NOMO-1 treated with DMSO at 0.1 percent for 48 hours (cell line): Measurements from ENCODE around the gene POLK.
"Not testable (repeated sequence)": the region's sequence is repeated elsewhere in the genome, so short reads cannot be mapped to it uniquely, and the experiment has no call there.

ENCODE experiments used
- DNase-seq: peaks from one replicate; lab custom pipeline; 2025; ENCODE audit not compliant: unreplicated experiment; lab: John Stamatoyannopoulos, UW

The POLK gene

GRCh38 chr5:75511435-75512382, at the start of gene POLK, which contains the start of gene CERT1:
Gene POLK (plus strand): TSS chr5:75511891.
Gene CERT1 (minus strand): TSS chr5:75511629. CDS start chr5:75511207, 422 bp downstream.
- peak; percentile 98 for DNase-seq

GRCh38 chr5:75463726-75464125, 48.0 kb upstream of the POLK start:
- DNase-seq = no peak

- no peak for DNase-seq
These were observed 46.2 kb upstream of the POLK start for GRCh38 chr5:75465480-75465879.

- no peak for DNase-seq
These were observed 45.5 kb upstream of the POLK start for GRCh38 chr5:75466006-75466716.

GRCh38 chr5:75468593-75468992, 43.1 kb upstream of the POLK start:
- DNase-seq = no peak

- DNase-seq = no peak
These were observed 42.7 kb upstream of the POLK start for GRCh38 chr5:75469017-75469416.

- DNase-seq = no peak
These were observed 40.5 kb upstream of the POLK start for GRCh38 chr5:75471193-75471592.

- DNase-seq = no peak
These were observed 38.7 kb upstream of the POLK start for GRCh38 chr5:75472973-75473372.

GRCh38 chr5:75473463-75473862, 38.2 kb upstream of the POLK start:
- DNase-seq = no peak

- no peak for DNase-seq
These were observed 36.3 kb upstream of the POLK start for GRCh38 chr5:75475364-75475763.

- DNase-seq = no peak
These were observed 30.7 kb upstream of the POLK start for GRCh38 chr5:75481024-75481423.

GRCh38 chr5:75482482-75482881, 29.2 kb upstream of the POLK start:
- DNase-seq = no peak

- DNase-seq = no peak
These were observed 27.1 kb upstream of the POLK start for GRCh38 chr5:75484605-75485004.

GRCh38 chr5:75489847-75490246, 21.8 kb upstream of the POLK start:
- DNase-seq = not testable (repeated sequence)

- DNase-seq = no peak
These were observed 20.1 kb upstream of the POLK start for GRCh38 chr5:75491621-75492020.

- DNase-seq = no peak
These were observed 15.7 kb upstream of the POLK start for GRCh38 chr5:75496026-75496425.

- DNase-seq = no peak
These were observed 13.4 kb upstream of the POLK start for GRCh38 chr5:75498208-75498777.

GRCh38 chr5:75498875-75499274, 12.8 kb upstream of the POLK start:
- not testable (repeated sequence) for DNase-seq

- DNase-seq = not testable (repeated sequence)
These were observed 6.6 kb upstream of the POLK start for GRCh38 chr5:75505112-75505511.

- no peak for DNase-seq
These were observed 3.9 kb upstream of the POLK start for GRCh38 chr5:75507841-75508240.

GRCh38 chr5:75509546-75509945, 2.1 kb upstream of the POLK start:
- peak; percentile 22 for DNase-seq

GRCh38 chr5:75509956-75510355, 1.7 kb upstream of the POLK start:
- DNase-seq = peak; percentile 41
